Peyer's patch (tissue), 4 donors: Measurements from ENCODE around the gene PLA2G4A. TPM values are rescaled to one million over a fixed set of nuclear protein-coding genes. Genes with fewer than 3 reads are reported as not detected.

Experiments
- DNase-seq, 3 donors: peaks; one replicate each; pipeline ENCODE4 v3.0.0-alpha.2; 2017 to 2019
- H3K27ac ChIP-seq, 4 donors: fragments of 200-600 bp; sonication (generic); one replicate each; pipeline ENCODE4 v1.5.1; 2016 to 2019
- H3K27me3 ChIP-seq, 2 donors: fragments of 200-600 bp; sonication (generic); one replicate each; pipeline ENCODE4 v1.5.1; 2019
- H3K36me3 ChIP-seq, 3 donors: fragments of 200-600 bp; sonication (generic); one replicate each; pipeline ENCODE4 v1.5.1; 2016 to 2019
- H3K4me1 ChIP-seq, 4 donors: fragments of 200-600 bp; sonication (generic); one replicate each; pipeline ENCODE4 v1.5.1; 2016 to 2019
- H3K4me3 ChIP-seq, 4 donors: fragments of 200-600 bp; sonication (generic); 1 replicate in 3 of 4; 2 replicates in 1 of 4; pipeline ENCODE4 v1.5.1; 2016 to 2019; ENCODE audit warnings: mild to moderate bottlenecking in 1 of 4
- H3K9me3 ChIP-seq, 4 donors: fragments of 200-600 bp; sonication (generic); one replicate each; pipeline ENCODE4 v1.5.1; 2016 to 2019; ENCODE audit warnings: mild to moderate bottlenecking in 1 of 4
- POLR2A ChIP-seq, 2 donors: fragments of 450-650 bp; IDR thresholded peaks; one replicate each; pipeline ENCODE4 v1.5.1; 2017; ENCODE audit warnings: antibody characterized with exemption in 2 of 2, mild to moderate bottlenecking in 2 of 2, moderate library complexity in 2 of 2
- total RNA-seq, 4 donors: library from RNA; depleted of rRNA; stranded (reverse); fragments of >200 nt; gene quantifications; one replicate each; pipeline ENCODE4 v1.1.0, GENCODE V29; 2016
- TF ChIP-seq, protein P1 (sequence below), 6 experiments: fragments of 450-650 bp in 4 of 6; fragments of 200-600 bp in 2 of 6; sonication (generic) in 1 of 6; IDR thresholded peaks; one replicate each; pipeline ENCODE4 v1.5.1; 2017 to 2019; ENCODE audit warnings: antibody characterized with exemption in 6 of 6, mild to moderate bottlenecking in 3 of 6, moderate library complexity in 1 of 6

PLA2G4A gene
- total RNA-seq, 4 donors from 2014 or later, result 7.0 to 8.3 (median 7.6) TPM

DNA sequence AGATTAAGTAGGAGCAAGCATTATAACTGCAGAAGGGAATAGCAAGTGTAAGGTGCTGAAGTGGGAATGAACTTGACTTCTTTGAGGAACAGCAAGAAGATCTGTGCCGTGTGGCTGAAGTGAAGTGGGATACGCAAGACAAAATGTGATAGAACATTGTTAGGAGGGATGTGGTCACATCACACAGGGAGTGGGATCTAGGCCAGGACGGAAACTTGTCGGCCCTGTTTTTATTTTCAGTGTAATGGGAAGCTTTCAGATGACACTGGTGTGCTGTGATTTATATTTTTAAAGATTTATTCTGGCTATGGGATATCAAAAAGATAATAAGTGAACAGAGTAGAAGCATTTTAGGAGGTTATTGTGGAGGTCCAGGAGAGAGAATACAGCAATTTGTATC is 116.4 kb downstream of the PLA2G4A start:
- no peaks in the 10 kb centered on the region for H3K4me1 ChIP-seq
- DNase-seq, result no peak

DNA sequence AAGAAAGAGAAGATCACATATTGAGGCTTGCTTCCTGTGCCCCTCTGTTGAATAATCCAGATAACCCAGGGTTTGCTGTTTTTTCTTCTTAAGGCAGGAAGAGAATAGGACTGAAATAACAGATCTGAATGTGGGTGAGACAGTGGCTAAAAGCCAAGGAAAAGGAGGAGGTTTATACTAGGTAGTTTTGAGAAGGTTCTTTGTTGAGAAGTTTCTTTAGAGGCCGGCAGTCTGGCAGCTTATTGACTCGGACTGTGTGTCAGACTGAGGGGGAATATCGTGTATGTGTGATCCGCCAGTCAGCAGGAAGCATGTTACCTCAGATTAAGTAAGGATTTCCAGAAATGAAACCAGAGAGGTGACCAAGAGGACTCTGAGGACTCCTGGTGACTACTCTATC is 119.8 kb downstream of the PLA2G4A start:
- no peak for DNase-seq
- TF ChIP-seq, protein P1, sequence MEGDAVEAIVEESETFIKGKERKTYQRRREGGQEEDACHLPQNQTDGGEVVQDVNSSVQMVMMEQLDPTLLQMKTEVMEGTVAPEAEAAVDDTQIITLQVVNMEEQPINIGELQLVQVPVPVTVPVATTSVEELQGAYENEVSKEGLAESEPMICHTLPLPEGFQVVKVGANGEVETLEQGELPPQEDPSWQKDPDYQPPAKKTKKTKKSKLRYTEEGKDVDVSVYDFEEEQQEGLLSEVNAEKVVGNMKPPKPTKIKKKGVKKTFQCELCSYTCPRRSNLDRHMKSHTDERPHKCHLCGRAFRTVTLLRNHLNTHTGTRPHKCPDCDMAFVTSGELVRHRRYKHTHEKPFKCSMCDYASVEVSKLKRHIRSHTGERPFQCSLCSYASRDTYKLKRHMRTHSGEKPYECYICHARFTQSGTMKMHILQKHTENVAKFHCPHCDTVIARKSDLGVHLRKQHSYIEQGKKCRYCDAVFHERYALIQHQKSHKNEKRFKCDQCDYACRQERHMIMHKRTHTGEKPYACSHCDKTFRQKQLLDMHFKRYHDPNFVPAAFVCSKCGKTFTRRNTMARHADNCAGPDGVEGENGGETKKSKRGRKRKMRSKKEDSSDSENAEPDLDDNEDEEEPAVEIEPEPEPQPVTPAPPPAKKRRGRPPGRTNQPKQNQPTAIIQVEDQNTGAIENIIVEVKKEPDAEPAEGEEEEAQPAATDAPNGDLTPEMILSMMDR (IDR thresholded peaks at IDR 0.05), result no peak
- TF ChIP-seq POLR2A (IDR thresholded peaks at IDR 0.05), result no peak
- Histone ChIP-seq H3K9me3 (no peaks in the 10 kb centered on the region), H3K27me3 (no peaks in the 10 kb centered on the region), H3K27ac (no peak overlapping the region), H3K36me3 (no peaks in the 10 kb centered on the region), H3K4me1 (no peaks in the 10 kb centered on the region), H3K4me3 (no peak overlapping the region)

More for the DNA sequence above, 116.4 kb downstream of the PLA2G4A start:
- Histone ChIP-seq H3K27me3 (no peaks in the 10 kb centered on the region), H3K36me3 (no peaks in the 10 kb centered on the region), H3K4me3 (no peak overlapping the region), H3K9me3 (no peaks in the 10 kb centered on the region), H3K27ac (no peak overlapping the region)
- no peak for TF ChIP-seq POLR2A (IDR thresholded peaks at IDR 0.05)
- TF ChIP-seq, protein P1 (IDR thresholded peaks at IDR 0.05), result no peak

DNA sequence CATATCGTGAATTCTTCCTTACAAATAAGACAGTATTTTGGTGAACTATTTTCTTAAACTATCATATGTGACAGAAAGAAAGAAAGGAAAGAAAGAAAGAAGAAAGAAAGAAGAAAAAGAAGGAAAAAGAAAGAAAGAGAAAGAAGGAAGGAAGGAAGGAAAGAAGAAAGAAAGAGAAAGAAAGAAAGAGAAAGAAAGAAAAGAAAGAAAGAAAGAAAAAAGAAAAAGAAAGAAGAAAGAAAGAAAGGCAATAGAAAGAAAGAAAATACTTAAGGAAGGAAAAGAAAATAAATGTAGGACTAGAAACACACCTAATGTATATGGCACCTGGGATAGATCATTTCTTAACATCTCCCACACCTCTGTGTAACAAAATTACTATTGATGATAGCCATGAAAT is 120.4 kb downstream of the PLA2G4A start:
- TF ChIP-seq POLR2A (IDR thresholded peaks at IDR 0.05), result no peak
- TF ChIP-seq, protein P1 (IDR thresholded peaks at IDR 0.05), result no peak
- H3K27me3 ChIP-seq, result no peaks in the 10 kb centered on the region
- H3K27ac ChIP-seq, result no peak overlapping the region
- no peaks in the 10 kb centered on the region for H3K4me1 ChIP-seq
- H3K36me3 ChIP-seq, result no peaks in the 10 kb centered on the region
- no peak overlapping the region for H3K4me3 ChIP-seq
- DNase-seq, result no peak
- no peaks in the 10 kb centered on the region for H3K9me3 ChIP-seq

DNA sequence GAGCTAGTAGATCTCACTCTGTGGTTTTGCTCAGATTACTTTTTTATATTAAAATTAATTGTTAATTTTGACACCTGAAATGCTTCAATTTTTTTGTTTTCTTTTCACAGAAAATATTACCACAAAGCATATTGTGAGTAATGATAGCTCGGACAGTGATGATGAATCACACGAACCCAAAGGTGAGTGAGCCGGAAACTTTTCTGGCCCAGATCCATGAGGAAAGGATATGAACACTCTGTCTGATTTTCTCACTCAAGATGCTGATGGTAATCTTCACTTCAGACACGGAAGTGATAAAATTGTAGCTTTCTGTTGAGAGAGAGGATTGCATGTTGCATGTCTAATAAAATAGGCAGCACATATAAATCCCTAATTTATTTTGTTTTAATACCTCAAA is 121.8 kb downstream of the PLA2G4A start:
- no peak overlapping the region for H3K27ac ChIP-seq
- no peak overlapping the region for H3K4me3 ChIP-seq
- H3K27me3 ChIP-seq, result no peaks in the 10 kb centered on the region
- no peaks in the 10 kb centered on the region for H3K4me1 ChIP-seq
- no peaks in the 10 kb centered on the region for H3K36me3 ChIP-seq
- TF ChIP-seq, protein P1 (IDR thresholded peaks at IDR 0.05), result no peak
- no peak for TF ChIP-seq POLR2A (IDR thresholded peaks at IDR 0.05)
- H3K9me3 ChIP-seq, result no peaks in the 10 kb centered on the region
- no peak for DNase-seq

DNA sequence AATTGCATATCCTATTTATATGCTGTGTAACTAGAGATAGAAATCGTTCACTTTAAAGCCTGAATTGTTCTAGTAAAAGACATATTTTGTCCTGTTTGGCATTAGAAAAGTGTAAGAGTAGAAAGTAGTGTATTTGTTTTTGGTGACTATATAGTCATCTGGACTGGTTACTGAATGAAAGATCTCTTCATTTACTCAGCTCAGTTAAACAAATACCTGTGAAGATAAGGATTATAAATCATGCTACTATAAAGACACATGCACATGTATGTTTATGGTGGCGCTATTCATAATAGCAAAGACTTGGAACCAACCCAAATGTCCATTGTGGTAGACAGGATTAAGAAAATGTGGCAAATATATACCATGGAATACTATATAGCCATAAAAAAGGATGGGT is 125.1 kb downstream of the PLA2G4A start:
- H3K36me3 ChIP-seq, result peaks cover 0 to 5% (median 0%) of the 10 kb centered on the region in 3 donors
- no peak for DNase-seq

More for the DNA sequence above, 125.1 kb downstream of the PLA2G4A start:
- no peak overlapping the region for H3K4me3 ChIP-seq
- no peak overlapping the region for H3K27ac ChIP-seq
- no peaks in the 10 kb centered on the region for H3K9me3 ChIP-seq
- TF ChIP-seq, protein P1 (IDR thresholded peaks at IDR 0.05), result no peak
- no peak for TF ChIP-seq POLR2A (IDR thresholded peaks at IDR 0.05)
- H3K4me1 ChIP-seq, result no peaks in the 10 kb centered on the region
- H3K27me3 ChIP-seq, result no peaks in the 10 kb centered on the region
